Activated CD8-positive, alpha-beta memory T cell treated with anti-CD3 and anti-CD28 coated beads for 36 hours (primary cell): ENCODE measurements around the gene RNF114. TPM values are rescaled to one million over a fixed set of nuclear protein-coding genes. Genes with fewer than 3 reads are reported as not detected.
"Not testable (repeated sequence)": the region's sequence is repeated elsewhere in the genome, so short reads cannot be mapped to it uniquely, and the experiment has no call there.

Experiments
- CTCF ChIA-PET: fragments of 350-600 bp; sonication (Branson Sonifier 250); formaldehyde crosslinking; loops from one replicate; lab custom pipeline; 2021; ENCODE audit warnings: antibody characterized with exemption; lab: Charles Lee
- POLR2A ChIA-PET: fragments of 350-600 bp; sonication (Branson Sonifier 250); formaldehyde crosslinking; loops from one replicate; lab custom pipeline; 2021; ENCODE audit warnings: antibody characterized with exemption; lab: Charles Lee
- total RNA-seq, 2 experiments: library from RNA; stranded (reverse); gene quantifications; one replicate each; pipeline ENCODE4 v1.2.3, GENCODE V29; 2021

RNF114 gene
- 10 to 100 TPM; 59.4 to 63.8 TPM for total RNA-seq

- CTCF ChIA-PET = interaction anchor here (0.8 to 2.0 kb wide), 7 partner anchors 9 to 201 kb away, joined by 3 to 5 read pairs (median 4); no protein-coding TSS in a partner anchor
- POLR2A ChIA-PET = interaction anchor here (0.6 to 2.4 kb wide), 2 partner anchors 11 to 20 kb away, joined by 10 to 28 read pairs; no protein-coding TSS in a partner anchor
Observed at GRCh38 chr20:49936153-49937026, at the start of gene RNF114. Gene RNF114, plus strand, starts transcription at chr20:49936397. Its CDS starts 16 bp downstream, at chr20:49936413.

GRCh38 chr20:49886571-49887213 lies 49.5 kb upstream of the RNF114 start:
- POLR2A ChIA-PET = interaction anchor here (0.5 kb wide), 1 partner anchor 659 kb away, joined by 3 read pairs; no protein-coding TSS in a partner anchor

GRCh38 chr20:49887251-49888211 lies 48.7 kb upstream of the RNF114 start:
- ChIA-PET POLR2A (interaction anchor here (0.5 kb wide), 1 partner anchor 658 kb away, joined by 3 read pairs; no protein-coding TSS in a partner anchor), CTCF (interaction anchor here (0.6 to 6.6 kb wide), 13 partner anchors 10 to 544 kb away, joined by 3 to 43 read pairs (median 4); partner anchors contain the start of gene RNF114)

More at GRCh38 chr20:49886571-49887213, 49.5 kb upstream of the RNF114 start:
- CTCF ChIA-PET = interaction anchor here (1.2 to 6.6 kb wide), 4 partner anchors 26 to 276 kb away, joined by 3 to 43 read pairs (median 10); no protein-coding TSS in a partner anchor

- ChIA-PET CTCF (interaction anchor here (0.6 to 6.6 kb wide), 16 partner anchors 11 to 545 kb away, joined by 3 to 43 read pairs (median 4); partner anchors contain the start of gene RNF114), POLR2A (no interaction called here)
Observed at GRCh38 chr20:49888212-49889000, 47.8 kb upstream of the RNF114 start.

- ChIA-PET CTCF (interaction anchor here (0.5 to 6.6 kb wide), 15 partner anchors 9 to 545 kb away, joined by 3 to 43 read pairs (median 4); partner anchors contain the start of gene RNF114), POLR2A (no interaction called here)
Observed at GRCh38 chr20:49889001-49889934, 46.9 kb upstream of the RNF114 start.

GRCh38 chr20:49889935-49890333 lies 46.3 kb upstream of the RNF114 start:
- CTCF ChIA-PET = interaction anchor here (0.5 to 6.6 kb wide), 5 partner anchors 8 to 279 kb away, joined by 3 to 43 read pairs (median 8); partner anchors contain the start of gene RNF114
- POLR2A ChIA-PET = no interaction called here

- POLR2A ChIA-PET = interaction anchor here (2.1 kb wide), 1 partner anchor 26 kb away, joined by 8 read pairs; no protein-coding TSS in a partner anchor
- CTCF ChIA-PET = interaction anchor here (1.4 to 6.6 kb wide), 3 partner anchors 13 to 280 kb away, joined by 3 to 43 read pairs (median 8); no protein-coding TSS in a partner anchor
Observed at GRCh38 chr20:49890471-49891361, 45.5 kb upstream of the RNF114 start.

- ChIA-PET CTCF (interaction anchor here (0.8 to 6.6 kb wide), 6 partner anchors 9 to 281 kb away, joined by 3 to 43 read pairs (median 4); partner anchors contain the start of gene SPATA2), POLR2A (interaction anchor here (2.1 kb wide), 1 partner anchor 25 kb away, joined by 8 read pairs; no protein-coding TSS in a partner anchor)
Observed at GRCh38 chr20:49891476-49892110, 44.6 kb upstream of the RNF114 start.

- ChIA-PET POLR2A (interaction anchor here (2.1 kb wide), 1 partner anchor 24 kb away, joined by 8 read pairs; no protein-coding TSS in a partner anchor), CTCF (interaction anchor here (0.8 to 6.6 kb wide), 7 partner anchors 9 to 282 kb away, joined by 3 to 43 read pairs (median 4); partner anchors contain the start of gene SPATA2)
Observed at GRCh38 chr20:49892260-49892659, 43.9 kb upstream of the RNF114 start.

- POLR2A ChIA-PET = interaction anchor here (2.1 kb wide), 1 partner anchor 24 kb away, joined by 8 read pairs; no protein-coding TSS in a partner anchor
- CTCF ChIA-PET = interaction anchor here (0.9 to 1.4 kb wide), 6 partner anchors 10 to 351 kb away, joined by 3 to 11 read pairs (median 4); partner anchors contain the start of gene SPATA2
Observed at GRCh38 chr20:49892817-49893216, 43.4 kb upstream of the RNF114 start.

GRCh38 chr20:49893242-49894072 lies 42.7 kb upstream of the RNF114 start:
- ChIA-PET CTCF (interaction anchor here (1.0 to 1.4 kb wide), 5 partner anchors 12 to 352 kb away, joined by 3 to 11 read pairs (median 3); partner anchors contain the start of gene SPATA2), POLR2A (no interaction called here)

GRCh38 chr20:49894073-49894470 lies 42.1 kb upstream of the RNF114 start:
- CTCF ChIA-PET = interaction anchor here (1.0 to 1.4 kb wide), 5 partner anchors 11 to 352 kb away, joined by 3 to 11 read pairs (median 3); partner anchors contain the start of gene SPATA2
- POLR2A ChIA-PET = no interaction called here

GRCh38 chr20:49895474-49896093 lies 40.6 kb upstream of the RNF114 start:
- CTCF ChIA-PET, POLR2A ChIA-PET: not testable (repeated sequence)
